ENCODE results near the gene CTNNA3. TPM values are rescaled to one million over a fixed set of nuclear protein-coding genes. Genes with fewer than 3 reads are reported as not detected.

The CTNNA3 gene
- total and polyA plus RNA-seq, 2 donors (not counting 3 experiments of a cell fraction or from before 2014, with no cell fraction given) = not detected

DNA sequence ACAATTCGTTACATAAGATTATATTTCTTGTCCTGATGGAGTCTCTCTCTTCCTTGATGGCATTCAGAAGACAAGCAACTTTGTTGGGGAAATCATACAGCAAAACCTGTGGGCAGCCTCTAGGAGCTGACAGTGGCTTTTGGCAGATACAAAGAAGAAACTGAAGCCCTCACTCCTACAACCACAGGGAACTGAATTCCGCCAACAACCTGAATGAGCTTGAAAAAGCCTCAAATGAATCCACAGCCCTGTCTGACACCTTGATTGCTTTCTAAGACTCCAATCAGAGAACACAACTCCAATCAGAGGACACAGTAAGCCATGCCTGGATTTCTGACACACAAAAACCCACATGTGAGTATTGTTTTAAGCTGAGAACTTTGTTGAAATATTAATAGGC is 1346.9 kb downstream of the CTNNA3 start:
- CTCF ChIA-PET = no interaction called here
- intact Hi-C loops (cut with micrococcal nuclease) = no loop called here
- TF ChIP-seq, protein P1, sequence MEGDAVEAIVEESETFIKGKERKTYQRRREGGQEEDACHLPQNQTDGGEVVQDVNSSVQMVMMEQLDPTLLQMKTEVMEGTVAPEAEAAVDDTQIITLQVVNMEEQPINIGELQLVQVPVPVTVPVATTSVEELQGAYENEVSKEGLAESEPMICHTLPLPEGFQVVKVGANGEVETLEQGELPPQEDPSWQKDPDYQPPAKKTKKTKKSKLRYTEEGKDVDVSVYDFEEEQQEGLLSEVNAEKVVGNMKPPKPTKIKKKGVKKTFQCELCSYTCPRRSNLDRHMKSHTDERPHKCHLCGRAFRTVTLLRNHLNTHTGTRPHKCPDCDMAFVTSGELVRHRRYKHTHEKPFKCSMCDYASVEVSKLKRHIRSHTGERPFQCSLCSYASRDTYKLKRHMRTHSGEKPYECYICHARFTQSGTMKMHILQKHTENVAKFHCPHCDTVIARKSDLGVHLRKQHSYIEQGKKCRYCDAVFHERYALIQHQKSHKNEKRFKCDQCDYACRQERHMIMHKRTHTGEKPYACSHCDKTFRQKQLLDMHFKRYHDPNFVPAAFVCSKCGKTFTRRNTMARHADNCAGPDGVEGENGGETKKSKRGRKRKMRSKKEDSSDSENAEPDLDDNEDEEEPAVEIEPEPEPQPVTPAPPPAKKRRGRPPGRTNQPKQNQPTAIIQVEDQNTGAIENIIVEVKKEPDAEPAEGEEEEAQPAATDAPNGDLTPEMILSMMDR (IDR thresholded peaks at IDR 0.05; ENCODE audit: extremely low read depth in 1 of 2, insufficient read depth in 1 of 2, low read depth in 1 of 2, low read length in 2 of 2) = no peak

DNA sequence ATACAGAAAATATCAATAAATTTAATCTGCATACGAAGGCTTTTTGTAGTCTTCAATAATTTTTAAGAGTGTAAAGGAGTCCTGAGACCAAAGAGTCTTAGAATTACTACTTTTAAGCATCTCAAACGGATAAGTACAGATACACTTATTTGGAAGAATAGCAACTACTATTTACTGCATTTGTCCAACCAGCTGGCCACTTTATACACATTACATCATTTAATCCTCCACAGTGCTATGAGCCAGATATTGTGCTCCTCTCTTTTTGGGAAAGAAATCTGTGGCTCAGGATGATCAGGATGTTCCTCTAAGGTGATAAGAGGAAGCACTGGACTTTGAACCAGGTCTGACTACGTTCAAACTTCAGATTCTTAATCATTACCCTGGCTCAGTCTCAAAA is 1358.8 kb downstream of the CTNNA3 start:
- Histone ChIP-seq H3K9me1 (replicated peaks; ENCODE audit: control insufficient read depth, extremely low read depth, insufficient read depth, low read length) (no peaks in the 10 kb centered on the region), H3K79me2 (ENCODE audit: control insufficient read depth, insufficient read depth, low read length) (no peaks in the 10 kb centered on the region), H4K20me1 (replicated peaks; ENCODE audit: control insufficient read depth, extremely low read depth, insufficient read depth, low read length) (no peaks in the 10 kb centered on the region), H3K9ac (replicated peaks; ENCODE audit: extremely low read depth, insufficient read depth, low read length) (no peak overlapping the region), H3K4me3 (replicated peaks in 1 of 3; ENCODE audit: insufficient read depth in 1 of 3, low read depth in 1 of 3, low read length in 3 of 3) (no peak overlapping the region), H3K27ac (ENCODE audit: insufficient read depth, low read depth, low read length) (no peak overlapping the region), H3K4me2 (ENCODE audit: insufficient read depth, low read length) (no peak overlapping the region), H3K27me3 (ENCODE audit: control insufficient read depth in 2 of 2, insufficient read depth in 2 of 2, low read length in 2 of 2) (no peaks in the 10 kb centered on the region), H3K9me3 (replicated peaks; ENCODE audit: control insufficient read depth, insufficient read depth, low read length) (no peaks in the 10 kb centered on the region), H3K4me1 (ENCODE audit: control insufficient read depth, extremely low read depth, insufficient read depth, low read length) (no peaks in the 10 kb centered on the region), H3K36me3 (ENCODE audit: control insufficient read depth in 2 of 2, extremely low read depth in 1 of 2, insufficient read depth in 2 of 2, low read length in 2 of 2) (no peaks in the 10 kb centered on the region), H2AFZ (ENCODE audit: low read depth, low read length) (no peak overlapping the region)
- no TSS peak for BruUV-seq (replicated peaks)
- CTCF ChIA-PET = no interaction called here
- DNase-seq (ENCODE audit: low read depth, low spot score) (no peak), FAIRE-seq (no peak)
- intact Hi-C loops (cut with micrococcal nuclease) = no loop called here
- TF ChIP-seq, protein P2, sequence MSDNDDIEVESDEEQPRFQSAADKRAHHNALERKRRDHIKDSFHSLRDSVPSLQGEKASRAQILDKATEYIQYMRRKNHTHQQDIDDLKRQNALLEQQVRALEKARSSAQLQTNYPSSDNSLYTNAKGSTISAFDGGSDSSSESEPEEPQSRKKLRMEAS (IDR thresholded peaks at IDR 0.05; ENCODE audit: insufficient read depth, insufficient read length) = no peak
- TF ChIP-seq GATA2 (IDR thresholded peaks at IDR 0.05; ENCODE audit: insufficient read depth, insufficient read length, low read depth, low read length) (no peak), POLR2A (IDR thresholded peaks at IDR 0.05; ENCODE audit: low read depth, low read length) (no peak), FOS (IDR thresholded peaks at IDR 0.05; ENCODE audit: borderline replicate concordance, insufficient read depth, low read length) (no peak), EZH2 (IDR thresholded peaks at IDR 0.05; ENCODE audit: borderline replicate concordance, low read depth, low read length, severe bottlenecking) (no peak), MYC (IDR thresholded peaks at IDR 0.05; ENCODE audit: low read depth, low read length) (no peak), JUN (IDR thresholded peaks at IDR 0.05; ENCODE audit: borderline replicate concordance, insufficient read depth, insufficient read length, low read depth) (no peak)
- POLR2A ChIA-PET = no interaction called here
- dilution Hi-C loops (cut with MboI; ENCODE audit: extremely low pct_ligation_motif_present, low sequenced_read_pairs) = no loop called here

More for the DNA sequence above, 1346.9 kb downstream of the CTNNA3 start:
- H3K9me3 ChIP-seq (replicated peaks; ENCODE audit: control insufficient read depth, insufficient read depth, low read length) = no peaks in the 10 kb centered on the region
- DNase-seq (ENCODE audit: low read depth, low spot score) (no peak), FAIRE-seq (no peak)
- POLR2A ChIA-PET = no interaction called here
- no peak overlapping the region for H3K4me3 ChIP-seq (replicated peaks in 1 of 3; ENCODE audit: insufficient read depth in 1 of 3, low read depth in 1 of 3, low read length in 3 of 3)
- H3K4me2 ChIP-seq (ENCODE audit: insufficient read depth, low read length) = no peak overlapping the region
- no peak overlapping the region for H2AFZ ChIP-seq (ENCODE audit: low read depth, low read length)
- no peaks in the 10 kb centered on the region for H3K4me1 ChIP-seq (ENCODE audit: control insufficient read depth, extremely low read depth, insufficient read depth, low read length)
- H4K20me1 ChIP-seq (replicated peaks; ENCODE audit: control insufficient read depth, extremely low read depth, insufficient read depth, low read length) = no peaks in the 10 kb centered on the region
- dilution Hi-C loops (cut with MboI; ENCODE audit: extremely low pct_ligation_motif_present, low sequenced_read_pairs) = no loop called here
- no peaks in the 10 kb centered on the region for H3K27me3 ChIP-seq (ENCODE audit: control insufficient read depth in 2 of 2, insufficient read depth in 2 of 2, low read length in 2 of 2)
- H3K79me2 ChIP-seq (ENCODE audit: control insufficient read depth, insufficient read depth, low read length) = no peaks in the 10 kb centered on the region
- no TSS peak for BruUV-seq (replicated peaks)
- no peak overlapping the region for H3K9ac ChIP-seq (replicated peaks; ENCODE audit: extremely low read depth, insufficient read depth, low read length)
- H3K9me1 ChIP-seq (replicated peaks; ENCODE audit: control insufficient read depth, extremely low read depth, insufficient read depth, low read length) = no peaks in the 10 kb centered on the region
- no peak overlapping the region for H3K27ac ChIP-seq (ENCODE audit: insufficient read depth, low read depth, low read length)
- H3K36me3 ChIP-seq (ENCODE audit: control insufficient read depth in 2 of 2, extremely low read depth in 1 of 2, insufficient read depth in 2 of 2, low read length in 2 of 2) = no peaks in the 10 kb centered on the region
